MCF 10A (cell line): Measurements from ENCODE around the gene MROH2A. TPM values are rescaled to one million over a fixed set of nuclear protein-coding genes. Genes with fewer than 3 reads are reported as not detected.

Source experiments
- BruUV-seq: library from RNA; stranded (reverse); fragments of 400-500 nt; replicated peaks from 2 replicates; lab custom pipeline; 2021; lab: Mats Ljungman, UMichigan
- CTCF ChIA-PET: fragments of 300-600 bp; sonication (Branson Sonifier 250); formaldehyde crosslinking; extraction: SDS; loops from one replicate; lab custom pipeline; 2021; ENCODE audit warnings: antibody characterized with exemption, inconsistent platforms; lab: Yijun Ruan, JAX
- POLR2A ChIA-PET: fragments of 300-600, 350-650 bp; sonication (Branson Sonifier 250); formaldehyde crosslinking; extraction: SDS; loops from one replicate; lab custom pipeline; 2020; ENCODE audit warnings: antibody characterized with exemption, inconsistent platforms; lab: Yijun Ruan, JAX
- DNase-seq: peaks from one replicate; pipeline ENCODE4 v3.0.0-alpha.2; 2018; ENCODE audit not compliant: unreplicated experiment
- H3K27ac Mint-ChIP-seq: one replicate; pipeline ENCODE4 v1.8.0; 2022; ENCODE audit warnings: mild to moderate bottlenecking, low read depth, mixed read lengths; ENCODE audit not compliant: unreplicated experiment
- H3K27me3 Mint-ChIP-seq: one replicate; pipeline ENCODE4 v1.8.0; 2022; ENCODE audit warnings: mixed read lengths; ENCODE audit not compliant: insufficient read depth, unreplicated experiment
- H3K36me3 Mint-ChIP-seq: one replicate; pipeline ENCODE4 v1.8.0; 2022; ENCODE audit warnings: mild to moderate bottlenecking, moderate library complexity, mixed read lengths; ENCODE audit not compliant: insufficient read depth, unreplicated experiment
- H3K4me1 Mint-ChIP-seq: one replicate; pipeline ENCODE4 v1.8.0; 2022; ENCODE audit warnings: mixed read lengths; ENCODE audit not compliant: insufficient read depth, unreplicated experiment
- H3K4me3 Mint-ChIP-seq: one replicate; pipeline ENCODE4 v1.8.0; 2022; ENCODE audit warnings: mild to moderate bottlenecking, moderate library complexity, mixed read lengths; ENCODE audit not compliant: unreplicated experiment
- H3K9me3 Mint-ChIP-seq: one replicate; pipeline ENCODE4 v1.8.0; 2022; ENCODE audit warnings: mixed read lengths; ENCODE audit not compliant: unreplicated experiment
- intact Hi-C: fragments of 100-400 bp; cut with micrococcal nuclease; formaldehyde crosslinking; loops from 2 replicates; pipeline ENCODE4 v1.14.1; 2022
- total RNA-seq: library from RNA; stranded (reverse); gene quantifications from 2 replicates; pipeline ENCODE4 v1.2.3, GENCODE V29; 2022
- TF ChIP-seq, protein P1 (sequence below): fragments of 200-600 bp; IDR thresholded peaks from one replicate; pipeline ENCODE4 v1.8.0; 2022; ENCODE audit warnings: antibody characterized with exemption, mild to moderate bottlenecking; ENCODE audit not compliant: unreplicated experiment

Gene MROH2A
- total RNA-seq, 1 experiment from 2014 or later: not detected

DNA sequence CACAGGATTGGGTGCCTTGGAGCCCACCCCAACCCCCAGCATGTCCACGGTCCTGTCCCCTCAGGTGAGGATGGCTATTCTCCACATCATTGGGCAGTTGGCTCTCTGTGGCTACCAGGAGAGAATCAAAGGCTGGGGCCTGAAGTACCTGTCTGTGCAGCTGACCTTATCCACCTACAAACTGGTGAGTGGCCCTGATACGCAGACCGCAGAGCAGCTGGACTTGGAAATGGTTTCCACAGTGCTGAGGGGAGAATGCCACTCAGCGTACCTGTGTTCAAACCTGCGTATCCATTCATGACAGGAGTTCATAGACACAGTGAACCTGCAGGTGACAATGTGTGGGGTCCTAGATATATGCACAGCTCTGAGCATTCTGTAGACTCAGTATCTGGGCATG, 21.6 kb downstream of the MROH2A start:
- TF ChIP-seq, protein P1, sequence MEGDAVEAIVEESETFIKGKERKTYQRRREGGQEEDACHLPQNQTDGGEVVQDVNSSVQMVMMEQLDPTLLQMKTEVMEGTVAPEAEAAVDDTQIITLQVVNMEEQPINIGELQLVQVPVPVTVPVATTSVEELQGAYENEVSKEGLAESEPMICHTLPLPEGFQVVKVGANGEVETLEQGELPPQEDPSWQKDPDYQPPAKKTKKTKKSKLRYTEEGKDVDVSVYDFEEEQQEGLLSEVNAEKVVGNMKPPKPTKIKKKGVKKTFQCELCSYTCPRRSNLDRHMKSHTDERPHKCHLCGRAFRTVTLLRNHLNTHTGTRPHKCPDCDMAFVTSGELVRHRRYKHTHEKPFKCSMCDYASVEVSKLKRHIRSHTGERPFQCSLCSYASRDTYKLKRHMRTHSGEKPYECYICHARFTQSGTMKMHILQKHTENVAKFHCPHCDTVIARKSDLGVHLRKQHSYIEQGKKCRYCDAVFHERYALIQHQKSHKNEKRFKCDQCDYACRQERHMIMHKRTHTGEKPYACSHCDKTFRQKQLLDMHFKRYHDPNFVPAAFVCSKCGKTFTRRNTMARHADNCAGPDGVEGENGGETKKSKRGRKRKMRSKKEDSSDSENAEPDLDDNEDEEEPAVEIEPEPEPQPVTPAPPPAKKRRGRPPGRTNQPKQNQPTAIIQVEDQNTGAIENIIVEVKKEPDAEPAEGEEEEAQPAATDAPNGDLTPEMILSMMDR: no peak
- CTCF ChIA-PET: no interaction called here

DNA sequence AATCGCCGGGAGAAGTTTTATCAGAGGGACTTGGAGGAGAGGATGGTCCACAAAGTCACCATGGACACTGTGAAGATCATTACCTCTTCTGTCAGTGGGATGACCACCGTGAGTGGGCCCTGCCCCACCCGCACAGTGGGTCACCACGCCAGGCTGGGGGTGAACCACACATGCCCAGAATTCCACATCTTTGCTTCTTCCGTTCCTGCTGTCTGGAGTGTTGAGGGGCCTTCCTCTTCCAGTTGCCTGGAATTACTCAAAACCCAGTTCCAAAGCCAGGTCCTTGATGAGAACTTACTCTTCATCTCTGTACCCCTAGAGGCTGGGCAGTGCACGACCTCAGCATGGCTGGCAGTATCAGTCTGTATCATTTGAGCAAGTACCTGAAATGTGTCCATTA, 22.1 kb downstream of the MROH2A start:
- ChIA-PET CTCF (no interaction called here), POLR2A (no interaction called here)
- no TSS peak for BruUV-seq
- no peak overlapping the region for H3K27ac Mint-ChIP-seq
- no peak for DNase-seq
- peaks cover 10% of the 10 kb centered on the region for H3K27me3 Mint-ChIP-seq
- H3K4me1 Mint-ChIP-seq: peaks cover 13% of the 10 kb centered on the region
- intact Hi-C loops: no loop called here
- no peaks in the 10 kb centered on the region for H3K36me3 Mint-ChIP-seq
- no peaks in the 10 kb centered on the region for H3K9me3 Mint-ChIP-seq
- no peak overlapping the region for H3K4me3 Mint-ChIP-seq
- TF ChIP-seq, protein P1: no peak

More for the DNA sequence above, 21.6 kb downstream of the MROH2A start:
- POLR2A ChIA-PET: no interaction called here
- Mint-ChIP-seq H3K27ac (no peak overlapping the region), H3K4me3 (no peak overlapping the region), H3K27me3 (peaks cover 10% of the 10 kb centered on the region), H3K4me1 (peaks cover 13% of the 10 kb centered on the region), H3K36me3 (no peaks in the 10 kb centered on the region), H3K9me3 (no peaks in the 10 kb centered on the region)
- no peak for DNase-seq
- no TSS peak for BruUV-seq
- intact Hi-C loops: no loop called here

DNA sequence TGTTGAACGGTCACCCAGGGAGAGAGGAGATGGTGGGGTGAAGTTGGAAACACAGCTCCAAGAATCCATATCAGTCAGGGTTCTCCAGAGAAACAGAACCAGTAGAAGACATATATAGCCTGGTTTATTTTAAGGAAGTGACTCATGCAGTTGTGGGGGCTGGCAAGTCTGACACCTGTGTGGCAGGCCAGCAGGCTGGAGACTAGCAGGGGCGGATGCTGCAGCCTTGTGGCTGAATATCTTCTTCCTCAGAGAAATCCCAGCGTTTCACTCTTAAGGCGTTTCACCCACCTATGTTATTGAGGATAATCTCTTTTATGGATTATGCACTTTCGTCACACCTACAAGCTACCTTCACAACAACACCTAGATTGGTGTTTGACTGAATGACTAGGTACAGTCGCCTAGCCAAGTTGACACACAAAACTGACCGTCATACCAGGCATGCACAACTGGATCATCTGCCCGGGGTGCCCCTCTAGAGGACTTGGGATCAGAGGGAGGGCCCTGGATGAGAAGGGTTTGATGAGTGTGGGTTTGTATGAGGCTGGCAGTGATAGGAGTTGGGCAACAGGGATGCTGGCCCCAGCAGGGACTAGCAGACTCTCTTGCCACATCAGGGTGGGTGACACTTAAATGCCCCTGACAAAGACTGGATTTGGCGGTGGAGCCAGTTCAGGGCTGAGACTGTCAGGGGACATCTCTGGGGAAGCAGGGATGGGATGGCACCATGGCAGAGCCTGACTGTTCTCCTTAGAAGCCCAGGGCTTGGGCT, 23.4 kb downstream of the MROH2A start:
- peak; percentile 43 for DNase-seq
- intact Hi-C loops: no loop called here
- POLR2A ChIA-PET: no interaction called here
- H3K27me3 Mint-ChIP-seq: peaks cover 10% of the 10 kb centered on the region
- no peak overlapping the region for H3K27ac Mint-ChIP-seq
- H3K9me3 Mint-ChIP-seq: no peaks in the 10 kb centered on the region
- H3K4me3 Mint-ChIP-seq: no peak overlapping the region
- CTCF ChIA-PET: no interaction called here
- no TSS peak for BruUV-seq
- TF ChIP-seq, protein P1: no peak
- H3K36me3 Mint-ChIP-seq: no peaks in the 10 kb centered on the region
- H3K4me1 Mint-ChIP-seq: peaks cover 13% of the 10 kb centered on the region

DNA sequence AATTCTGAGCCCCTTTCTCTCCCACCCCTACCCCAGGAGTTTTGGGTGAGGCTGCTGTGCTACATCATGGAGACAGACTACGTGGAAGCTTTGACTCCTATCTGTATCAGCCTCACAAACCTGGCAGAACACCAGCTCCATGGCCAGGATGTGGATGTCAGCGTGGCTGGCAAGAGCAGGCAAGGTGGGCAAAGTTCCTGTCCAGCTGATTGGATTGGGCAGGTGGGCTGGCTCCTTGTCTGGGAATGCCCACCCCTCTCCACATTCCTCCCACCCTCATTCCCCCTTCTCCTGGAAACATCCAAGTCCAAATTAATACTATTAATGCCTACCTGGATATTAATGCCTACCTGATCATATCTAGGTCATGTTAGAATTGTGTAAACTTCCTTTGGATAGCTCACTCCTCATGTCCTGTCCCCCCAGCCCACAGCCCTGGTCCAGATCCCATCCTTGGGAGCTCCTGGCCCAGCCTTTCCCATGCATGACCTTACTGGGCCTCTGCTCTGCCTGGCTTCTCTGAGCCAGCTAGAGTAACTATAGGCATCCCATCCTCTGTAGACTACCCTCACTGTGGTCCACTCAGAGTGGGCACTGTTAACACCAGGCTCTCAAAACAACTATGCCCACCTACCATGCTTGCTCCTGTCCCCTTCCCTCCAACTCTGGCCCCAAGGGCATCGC, 24.1 kb downstream of the MROH2A start:
- peaks cover 10% of the 10 kb centered on the region for H3K27me3 Mint-ChIP-seq
- CTCF ChIA-PET: no interaction called here
- no peak overlapping the region for H3K4me3 Mint-ChIP-seq
- POLR2A ChIA-PET: no interaction called here
- H3K27ac Mint-ChIP-seq: no peak overlapping the region
- BruUV-seq: no TSS peak
- no peaks in the 10 kb centered on the region for H3K36me3 Mint-ChIP-seq
- TF ChIP-seq, protein P1: no peak
- intact Hi-C loops: no loop called here
- DNase-seq: no peak
- peaks cover 13% of the 10 kb centered on the region for H3K4me1 Mint-ChIP-seq
- no peaks in the 10 kb centered on the region for H3K9me3 Mint-ChIP-seq
